Left renal cortex interstitium (tissue), 4 donors: ENCODE data around the gene CCR6. TPM values are rescaled to one million over a fixed set of nuclear protein-coding genes. Genes with fewer than 3 reads are reported as not detected.
A peak's percentile ranks its signal among the peaks of the same experiment; 100 is the strongest.

ENCODE experiments used
- DNase-seq, 4 donors: peaks; one replicate each; pipeline ENCODE4 v3.0.0-alpha.2; 2013; ENCODE audit warnings: low read depth in 4 of 4, low spot score in 2 of 4, missing footprints in 1 of 4
- polyA plus RNA-seq, 4 donors: library from polyadenylated mRNA; unstranded; fragments of 120-200 nt; gene quantifications; one replicate each; pipeline ENCODE4 v1.2.1, GENCODE V29; 2013; ENCODE audit not compliant: insufficient read length in 4 of 4

The CCR6 gene
- polyA plus RNA-seq, 4 donors: 0.03 to 0.04 TPM; not detected in 2

- no peak for DNase-seq
Observed at GRCh38 chr6:167097770-167098169, 25.1 kb upstream of the CCR6 start.

- DNase-seq: no peak
Observed at GRCh38 chr6:167098825-167099225, 24.1 kb upstream of the CCR6 start.

- DNase-seq: no peak
Observed at GRCh38 chr6:167099707-167100106, 23.2 kb upstream of the CCR6 start.

- DNase-seq: no peak
Observed at GRCh38 chr6:167100241-167100674, 22.6 kb upstream of the CCR6 start.

GRCh38 chr6:167102318-167102717 is 20.6 kb upstream of the CCR6 start:
- DNase-seq: no peak

GRCh38 chr6:167103041-167103891 is 19.6 kb upstream of the CCR6 start:
- DNase-seq: no peak

- no peak for DNase-seq
Observed at GRCh38 chr6:167104388-167104787, 18.5 kb upstream of the CCR6 start.

- no peak for DNase-seq
Observed at GRCh38 chr6:167105060-167105459, 17.8 kb upstream of the CCR6 start.

- DNase-seq: peak in 2 of 4 donors; percentile 16 to 37
Observed at GRCh38 chr6:167106406-167106805, 16.5 kb upstream of the CCR6 start.

GRCh38 chr6:167107787-167108186 is 15.1 kb upstream of the CCR6 start:
- no peak for DNase-seq

GRCh38 chr6:167108278-167108677 is 14.6 kb upstream of the CCR6 start:
- no peak for DNase-seq

- DNase-seq: no peak
Observed at GRCh38 chr6:167109651-167110050, 13.2 kb upstream of the CCR6 start.

GRCh38 chr6:167111597-167111996 is 11.3 kb upstream of the CCR6 start:
- DNase-seq: no peak

- DNase-seq: no peak
Observed at GRCh38 chr6:167112421-167112820, 10.5 kb upstream of the CCR6 start.

- no peak for DNase-seq
Observed at GRCh38 chr6:167113047-167113754, 9.7 kb upstream of the CCR6 start.

- DNase-seq: no peak
Observed at GRCh38 chr6:167113935-167114910, 8.7 kb upstream of the CCR6 start.

- no peak for DNase-seq
Observed at GRCh38 chr6:167115054-167115453, 7.8 kb upstream of the CCR6 start.

GRCh38 chr6:167116109-167116837 is 6.6 kb upstream of the CCR6 start:
- no peak for DNase-seq

GRCh38 chr6:167116838-167117228 is 6.1 kb upstream of the CCR6 start:
- DNase-seq: no peak

- DNase-seq: no peak
Observed at GRCh38 chr6:167118006-167118405, 4.9 kb upstream of the CCR6 start.
